WI38 (cell line): ENCODE measurements around the gene FBP1.

Experiments used
- H3K4me3 ChIP-seq: 2 replicates; pipeline ENCODE4 v1.5.1; 2011; ENCODE audit warnings: low read depth, mild to moderate bottlenecking, control low read depth, low read length
- CTCF ChIP-seq: IDR thresholded peaks from 2 replicates; pipeline ENCODE4 v1.5.1; 2012; ENCODE audit warnings: low read depth, mild to moderate bottlenecking, control low read depth, low read length

The FBP1 gene

GRCh38 chr9:94677929-94678328 is 38.6 kb upstream of the FBP1 start:
- no peak for TF ChIP-seq CTCF
- H3K4me3 ChIP-seq = no peak overlapping the region

DNA sequence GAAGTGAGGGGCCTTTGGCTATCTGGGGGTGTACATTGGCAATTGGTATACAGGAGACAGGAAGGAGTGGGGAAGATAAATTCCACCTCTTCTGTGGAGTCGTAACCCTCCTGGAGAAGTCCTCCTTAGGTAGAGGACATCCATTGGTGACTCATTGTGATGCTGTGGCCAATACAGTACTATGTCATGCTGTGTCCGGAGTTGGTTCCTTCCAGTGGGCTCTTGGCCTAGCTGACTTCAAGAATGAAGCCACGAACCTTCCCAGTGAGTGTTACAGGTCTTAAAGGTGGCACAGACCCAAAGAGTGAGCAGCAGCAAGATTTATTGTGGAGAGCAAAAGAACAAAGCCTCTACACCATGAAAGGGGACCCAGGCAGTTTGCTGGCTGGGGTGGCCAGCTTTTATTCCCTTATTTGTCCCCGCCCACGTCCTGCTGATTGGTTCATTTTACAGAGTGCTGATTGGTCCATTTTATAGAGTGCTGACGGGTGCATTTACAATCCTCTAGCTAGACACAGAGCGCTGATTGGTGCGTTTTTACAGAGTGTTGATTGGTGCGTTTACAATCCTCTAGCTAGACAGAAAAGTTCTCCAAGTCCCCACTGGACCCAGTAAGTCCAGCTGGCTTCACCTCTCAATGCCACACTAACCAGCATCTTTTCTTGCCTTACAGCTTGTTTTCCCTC is 37.3 kb upstream of the FBP1 start:
- H3K4me3 ChIP-seq = no peak overlapping the region
- no peak for TF ChIP-seq CTCF

- no peak overlapping the region for H3K4me3 ChIP-seq
- TF ChIP-seq CTCF = no peak
Observed at GRCh38 chr9:94675008-94675881, 35.9 kb upstream of the FBP1 start.

DNA sequence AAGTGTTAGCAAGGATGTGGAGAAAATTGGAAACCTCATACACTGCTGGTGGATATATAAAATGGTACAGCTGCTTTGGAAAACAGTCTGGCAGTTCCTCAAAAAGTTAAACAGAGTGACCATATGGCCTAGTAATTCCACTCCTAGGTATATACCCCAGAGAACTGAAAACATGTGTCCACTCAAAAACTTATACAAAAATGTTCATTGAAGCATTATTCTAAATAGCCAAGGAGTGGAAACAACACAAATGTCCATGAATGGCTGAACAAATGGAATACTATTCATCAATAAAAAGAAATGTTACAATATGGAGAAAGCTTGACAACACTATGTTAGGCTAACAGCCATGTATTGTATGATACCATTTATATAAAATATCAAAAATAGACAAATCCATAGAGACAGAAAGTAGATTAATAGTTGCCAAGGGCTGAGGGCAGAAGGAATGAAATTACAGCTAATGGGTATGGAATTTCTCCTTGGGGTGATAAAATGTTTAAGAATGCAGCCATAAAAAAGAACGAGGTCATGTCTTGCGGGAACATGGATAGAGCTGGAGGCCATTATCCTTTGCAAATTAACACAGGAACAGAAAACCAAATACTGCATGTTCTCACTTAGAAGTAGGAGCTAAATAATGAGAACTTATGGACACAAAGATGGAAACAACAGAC is 33.6 kb upstream of the FBP1 start:
- no peak overlapping the region for H3K4me3 ChIP-seq
- no peak for TF ChIP-seq CTCF

- peak; percentile 98 for TF ChIP-seq CTCF
- no peak overlapping the region for H3K4me3 ChIP-seq
Observed at GRCh38 chr9:94668928-94669729, 29.8 kb upstream of the FBP1 start.

- no peak for TF ChIP-seq CTCF
- no peak overlapping the region for H3K4me3 ChIP-seq
Observed at GRCh38 chr9:94668418-94668927, 29.2 kb upstream of the FBP1 start.
